Thoracic aorta (tissue), 2 donors: ENCODE measurements around the gene IQSEC3. TPM values are rescaled to one million over a fixed set of nuclear protein-coding genes. Genes with fewer than 3 reads are reported as not detected.
"Not testable (repeated sequence)": the region's sequence is repeated elsewhere in the genome, so short reads cannot be mapped to it uniquely, and the experiment has no call there.

ENCODE experiments used
- ATAC-seq: fragments of 150-250 bp; one replicate; pipeline ENCODE4 v1.8.0; 2017; ENCODE audit warnings: low read depth; ENCODE audit not compliant: insufficient number of reproducible peaks, low FRiP score
- DNase-seq: peaks from one replicate; pipeline ENCODE4 v3.0.0-alpha.2; 2020; ENCODE audit warnings: low spot score
- H3K27ac ChIP-seq, 2 donors: fragments of 200-600 bp; sonication (generic); 1 replicate in 1 of 2; 2 replicates in 1 of 2; pipeline ENCODE4 v1.5.1; 2016; ENCODE audit warnings: mild to moderate bottlenecking in 2 of 2, moderate library complexity in 2 of 2
- H3K27me3 ChIP-seq: fragments of 200-600 bp; sonication (generic); replicated peaks from 2 replicates; pipeline ENCODE4 v1.6.0; 2016; ENCODE audit warnings: mild to moderate bottlenecking; ENCODE audit not compliant: insufficient read depth
- H3K36me3 ChIP-seq: fragments of 200-600 bp; sonication (generic); one replicate; pipeline ENCODE4 v1.5.1; 2016
- H3K4me1 ChIP-seq, 2 donors: fragments of 200-600 bp; sonication (generic); 1 replicate in 1 of 2; 2 replicates in 1 of 2; pipeline versions ENCODE4 v1.5.1 to v1.6.0; 2016; ENCODE audit warnings: low read depth in 2 of 2, mild to moderate bottlenecking in 1 of 2; ENCODE audit not compliant: control insufficient read depth in 1 of 2
- H3K4me3 ChIP-seq: fragments of 200-600 bp; sonication (generic); 2 replicates; pipeline ENCODE4 v1.5.1; 2016; ENCODE audit warnings: mild to moderate bottlenecking
- H3K9me3 ChIP-seq: fragments of 200-600 bp; sonication (generic); 2 replicates; pipeline ENCODE4 v1.5.1; 2016
- total RNA-seq, 2 donors: library from RNA; depleted of rRNA; stranded (reverse); fragments of >200 nt; gene quantifications; one replicate each; pipeline versions ENCODE4 v1.1.0 to v1.2.3, GENCODE V29; 2016
- TF ChIP-seq, protein P1 (sequence below): fragments of 200-600 bp; sonication (generic); IDR thresholded peaks from one replicate; pipeline ENCODE4 v1.5.1; 2019; ENCODE audit warnings: antibody characterized with exemption

The IQSEC3 gene
- total RNA-seq, 2 donors from 2014 or later = 1.1 to 1.3 TPM

DNA sequence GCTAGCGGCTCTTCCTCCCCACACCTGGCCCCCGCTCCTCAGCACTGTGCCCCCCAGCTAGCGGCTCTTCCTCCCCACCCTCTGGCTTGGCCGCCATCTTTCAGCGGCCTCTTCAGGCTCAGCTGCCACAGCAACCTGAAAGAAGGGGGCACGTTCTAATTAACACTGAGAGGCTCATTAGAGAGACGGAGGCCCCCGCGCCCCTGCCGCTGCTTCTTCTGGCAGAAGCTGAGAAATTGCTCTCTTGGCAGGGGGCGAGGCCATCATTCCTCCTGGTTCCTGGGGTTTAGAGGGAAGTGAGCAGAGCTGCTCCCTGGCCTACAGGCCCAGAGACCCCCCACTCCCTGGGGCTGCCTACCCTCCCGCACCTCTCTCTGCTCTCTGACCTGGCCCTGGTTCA lies 64.4 kb downstream of the IQSEC3 start:
- no peak for DNase-seq
- no peaks in the 10 kb centered on the region for H3K36me3 ChIP-seq
- H3K4me1 ChIP-seq = no peaks in the 10 kb centered on the region
- H3K9me3 ChIP-seq = no peaks in the 10 kb centered on the region
- H3K4me3 ChIP-seq = no peak overlapping the region
- no peak overlapping the region for H3K27ac ChIP-seq
- no peak for ATAC-seq
- TF ChIP-seq, protein P1, sequence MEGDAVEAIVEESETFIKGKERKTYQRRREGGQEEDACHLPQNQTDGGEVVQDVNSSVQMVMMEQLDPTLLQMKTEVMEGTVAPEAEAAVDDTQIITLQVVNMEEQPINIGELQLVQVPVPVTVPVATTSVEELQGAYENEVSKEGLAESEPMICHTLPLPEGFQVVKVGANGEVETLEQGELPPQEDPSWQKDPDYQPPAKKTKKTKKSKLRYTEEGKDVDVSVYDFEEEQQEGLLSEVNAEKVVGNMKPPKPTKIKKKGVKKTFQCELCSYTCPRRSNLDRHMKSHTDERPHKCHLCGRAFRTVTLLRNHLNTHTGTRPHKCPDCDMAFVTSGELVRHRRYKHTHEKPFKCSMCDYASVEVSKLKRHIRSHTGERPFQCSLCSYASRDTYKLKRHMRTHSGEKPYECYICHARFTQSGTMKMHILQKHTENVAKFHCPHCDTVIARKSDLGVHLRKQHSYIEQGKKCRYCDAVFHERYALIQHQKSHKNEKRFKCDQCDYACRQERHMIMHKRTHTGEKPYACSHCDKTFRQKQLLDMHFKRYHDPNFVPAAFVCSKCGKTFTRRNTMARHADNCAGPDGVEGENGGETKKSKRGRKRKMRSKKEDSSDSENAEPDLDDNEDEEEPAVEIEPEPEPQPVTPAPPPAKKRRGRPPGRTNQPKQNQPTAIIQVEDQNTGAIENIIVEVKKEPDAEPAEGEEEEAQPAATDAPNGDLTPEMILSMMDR = no peak
- no peaks in the 10 kb centered on the region for H3K27me3 ChIP-seq

DNA sequence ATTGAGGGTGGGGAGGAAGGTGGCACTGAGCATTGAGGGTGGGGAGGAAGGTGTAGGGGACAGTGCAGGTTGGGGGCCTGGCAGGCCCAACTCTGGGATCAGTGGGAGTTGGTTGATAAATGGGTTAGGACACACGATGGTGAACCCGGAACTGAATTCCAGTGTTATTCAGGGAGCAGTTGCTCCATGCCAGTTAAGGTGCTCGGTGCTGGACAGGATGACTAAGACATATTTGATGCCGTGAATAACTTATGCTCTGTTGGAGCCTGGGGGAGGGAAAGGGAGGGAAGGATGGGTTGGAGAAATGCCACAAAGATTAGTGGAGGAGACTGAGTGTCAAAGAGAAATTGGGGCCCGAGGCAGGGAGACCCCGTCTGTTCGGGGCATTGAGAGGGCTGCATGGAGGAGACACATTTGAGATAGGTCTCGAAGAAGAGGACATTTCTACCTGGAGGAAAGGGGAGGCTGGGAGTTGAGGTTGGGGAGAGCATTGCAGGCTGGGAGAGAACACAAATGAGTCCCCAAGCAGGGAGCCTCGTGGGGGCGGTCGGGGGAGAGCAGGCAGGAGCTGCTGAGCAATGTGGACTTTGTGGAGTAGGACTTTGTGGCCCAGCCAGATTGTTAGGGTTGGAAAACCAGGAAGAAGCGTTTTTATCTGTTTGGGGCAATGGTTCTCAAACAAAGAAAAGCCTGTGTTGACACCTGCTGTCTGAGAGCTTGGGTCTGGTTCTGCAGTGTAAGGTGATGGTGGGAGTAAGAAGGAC lies 65.3 kb downstream of the IQSEC3 start:
- Histone ChIP-seq H3K4me1 (no peaks in the 10 kb centered on the region), H3K4me3 (no peak overlapping the region), H3K9me3 (no peaks in the 10 kb centered on the region), H3K27me3 (no peaks in the 10 kb centered on the region), H3K36me3 (no peaks in the 10 kb centered on the region), H3K27ac (no peak overlapping the region)
- ATAC-seq (no peak), DNase-seq (no peak)
- TF ChIP-seq, protein P1 = no peak

DNA sequence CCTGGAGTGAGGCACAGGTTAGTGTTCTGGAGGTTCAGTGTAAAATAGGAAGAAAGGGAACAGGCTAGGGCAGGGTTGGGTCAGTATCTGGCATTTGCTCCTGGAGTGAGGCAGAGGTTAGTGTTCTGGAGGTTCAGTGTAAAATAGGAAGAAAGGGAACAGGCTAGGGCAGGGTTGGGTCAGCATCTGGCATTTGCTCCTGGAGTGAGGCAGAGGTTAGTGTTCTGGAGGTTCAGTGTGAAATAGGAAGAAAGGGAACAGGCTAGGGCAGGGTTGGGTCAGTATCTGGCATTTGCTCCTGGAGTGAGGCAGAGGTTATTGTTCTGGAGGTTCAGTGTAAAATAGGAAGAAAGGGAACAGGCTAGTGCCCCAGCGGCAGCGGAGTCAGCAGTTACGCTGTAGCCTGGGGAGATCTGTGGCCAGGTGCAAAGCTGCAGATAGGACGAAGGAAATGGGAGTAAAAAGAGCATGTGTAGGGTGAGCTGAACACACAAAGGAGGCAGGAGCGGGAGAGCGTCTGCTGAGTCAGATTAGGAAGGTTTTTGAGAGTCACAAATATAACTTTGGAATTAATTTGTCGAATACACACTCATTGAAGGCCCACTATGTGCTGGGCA lies 67.2 kb downstream of the IQSEC3 start:
- not testable (repeated sequence) for H3K4me1 ChIP-seq, H3K27me3 ChIP-seq, H3K36me3 ChIP-seq, H3K9me3 ChIP-seq, H3K4me3 ChIP-seq, ATAC-seq, H3K27ac ChIP-seq, DNase-seq

DNA sequence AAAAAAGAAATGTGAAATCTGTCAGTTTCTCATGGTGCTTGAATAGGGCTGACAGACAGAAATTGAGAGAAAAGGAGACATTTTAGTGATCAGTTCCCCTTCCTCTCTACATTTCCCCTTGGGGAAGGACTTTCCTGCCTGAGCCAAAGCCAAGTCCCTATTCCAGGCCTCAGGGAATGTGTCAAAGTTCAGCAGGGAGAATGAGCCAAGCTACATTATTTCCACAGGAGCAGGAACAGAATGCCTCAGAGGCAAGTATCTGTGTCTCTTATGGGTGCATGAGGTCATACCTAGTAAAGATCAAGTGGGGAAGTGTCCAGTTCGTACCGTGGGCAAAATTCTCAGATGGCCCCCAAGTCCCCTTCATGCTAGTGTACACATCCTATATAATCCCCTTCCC lies 68.6 kb downstream of the IQSEC3 start:
- DNase-seq = no peak

DNA sequence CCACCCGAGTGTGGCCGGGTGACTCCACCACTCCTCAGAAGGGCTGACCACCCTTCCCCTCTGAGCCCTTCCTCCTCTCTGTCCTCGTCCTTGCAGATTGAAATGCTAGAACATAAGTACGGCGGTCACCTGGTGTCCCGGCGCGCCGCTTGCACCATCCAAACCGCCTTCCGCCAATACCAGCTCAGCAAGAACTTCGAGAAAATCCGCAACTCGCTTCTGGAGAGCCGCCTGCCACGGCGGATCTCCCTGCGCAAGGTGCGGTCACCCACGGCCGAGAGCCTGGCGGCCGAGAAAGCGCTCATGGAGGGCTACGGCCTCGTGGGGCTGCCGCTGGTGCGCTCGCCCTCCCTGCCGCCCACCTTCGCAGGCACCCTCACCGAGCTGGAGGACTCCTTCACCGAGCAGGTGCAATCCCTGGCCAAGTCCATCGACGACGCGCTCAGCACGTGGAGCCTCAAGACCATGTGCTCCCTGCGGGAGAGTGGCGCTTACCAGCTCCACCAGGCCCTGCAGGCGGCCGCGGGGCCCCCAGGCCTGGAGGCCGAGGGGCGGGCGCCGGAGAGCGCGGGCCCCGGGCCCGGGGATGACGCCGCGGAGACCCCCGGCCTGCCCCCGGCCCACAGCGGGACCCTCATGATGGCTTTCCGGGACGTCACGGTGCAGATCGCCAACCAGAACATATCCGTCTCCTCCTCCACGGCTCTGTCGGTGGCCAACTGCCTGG lies 71.8 kb downstream of the IQSEC3 start:
- peaks cover 5 to 12% of the 10 kb centered on the region in 2 donors for H3K4me1 ChIP-seq
- TF ChIP-seq, protein P1 = no peak
- H3K4me3 ChIP-seq = peak overlapping the region; percentile 58

More for the DNA sequence above, 68.6 kb downstream of the IQSEC3 start:
- no peaks in the 10 kb centered on the region for H3K36me3 ChIP-seq
- no peaks in the 10 kb centered on the region for H3K27me3 ChIP-seq
- no peak overlapping the region for H3K27ac ChIP-seq
- peaks cover 5 to 12% of the 10 kb centered on the region in 2 donors for H3K4me1 ChIP-seq
- H3K9me3 ChIP-seq = no peaks in the 10 kb centered on the region
- no peak for ATAC-seq
- H3K4me3 ChIP-seq = no peak overlapping the region
- TF ChIP-seq, protein P1 = no peak

More for the DNA sequence above, 71.8 kb downstream of the IQSEC3 start:
- DNase-seq = no peak
- Histone ChIP-seq H3K27ac (no peak overlapping the region), H3K36me3 (no peaks in the 10 kb centered on the region), H3K9me3 (no peaks in the 10 kb centered on the region), H3K27me3 (no peaks in the 10 kb centered on the region)
- no peak for ATAC-seq
